ENCODE data around the gene BRAF. TPM values are rescaled to one million over a fixed set of nuclear protein-coding genes. Genes with fewer than 3 reads are reported as not detected.

The BRAF gene
- total and polyA plus RNA-seq, 2 of the 8 experiments (the other 6 are each of a cell fraction or from before 2014, with no cell fraction given) = 11.4 to 32.6 TPM

DNA sequence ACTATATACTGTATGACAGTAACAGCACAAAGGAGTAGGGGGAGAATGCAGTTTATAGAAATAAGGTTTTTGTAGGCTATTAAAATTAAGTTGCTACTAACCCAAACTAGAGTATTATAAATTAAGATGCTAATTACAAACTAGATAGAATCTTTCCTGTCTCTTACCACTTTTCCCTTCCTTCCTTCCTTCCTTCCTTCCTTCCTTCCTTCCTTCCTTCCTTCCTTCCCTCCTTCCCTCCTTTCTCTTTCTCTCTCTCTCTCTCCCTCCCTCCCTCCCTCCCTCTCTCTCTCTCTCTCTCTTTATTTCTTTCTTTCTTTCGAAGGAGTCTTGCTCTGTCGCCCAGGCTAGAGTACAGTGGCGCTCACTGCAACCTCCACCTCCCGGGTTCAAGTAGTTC, 36.4 kb upstream of the BRAF start:
- no peak overlapping the region for H3K27ac ChIP-seq (ENCODE audit: low read depth, low read length)
- no peak overlapping the region for H2AFZ ChIP-seq (ENCODE audit: low read length)
- no peak overlapping the region for H3K4me3 ChIP-seq (ENCODE audit: extremely low read depth in 1 of 4, insufficient read depth in 2 of 4, low read depth in 3 of 4, low read length in 4 of 4)
- H3K79me2 ChIP-seq (ENCODE audit: control insufficient read depth in 1 of 2, insufficient read depth in 2 of 2, low read length in 2 of 2) = no peaks in the 10 kb centered on the region
- ChIA-PET CTCF (ENCODE audit: partially characterized antibody) (interaction anchor here (0.6 to 1.2 kb wide), 2 partner anchors 11 to 52 kb away, joined by 3 read pairs; no protein-coding TSS in a partner anchor), POLR2A (ENCODE audit: partially characterized antibody) (interaction anchor here (1.2 kb wide), 1 partner anchor 12 kb away, joined by 3 read pairs; no protein-coding TSS in a partner anchor)
- no peaks in the 10 kb centered on the region for H4K20me1 ChIP-seq (replicated peaks in 1 of 2; ENCODE audit: control insufficient read depth in 1 of 2, insufficient read depth in 2 of 2, low read length in 2 of 2)
- no peak overlapping the region for H3K56ac ChIP-seq (replicated peaks; ENCODE audit: insufficient read length, low read depth, low read length)
- H4K91ac ChIP-seq (replicated peaks; ENCODE audit: insufficient read length, low read length) = no peak overlapping the region
- no peak overlapping the region for H3K4ac ChIP-seq (replicated peaks; ENCODE audit: insufficient read length, low read depth, low read length)
- H3K14ac ChIP-seq (ENCODE audit: insufficient read length) = no peak overlapping the region
- H4K8ac ChIP-seq (ENCODE audit: extremely low read depth, insufficient read depth, low read length) = no peak overlapping the region
- H3K36me3 ChIP-seq (ENCODE audit: control insufficient read depth in 2 of 4, insufficient read depth in 4 of 4, low read length in 3 of 4) = no peaks in the 10 kb centered on the region; a peak in 1 of 8 replicates
- TF ChIP-seq RAD21 (IDR thresholded peaks at IDR 0.05 in 1 of 2, conservative IDR thresholded peaks at IDR 0.05 in 1 of 2; ENCODE audit: low read depth in 2 of 2, low read length in 2 of 2) (no peak), TCF12 (IDR thresholded peaks at IDR 0.05; ENCODE audit: low read depth, low read length) (no peak), SIN3A (conservative IDR thresholded peaks at IDR 0.05 in 1 of 2, IDR thresholded peaks at IDR 0.05 in 1 of 2; ENCODE audit: low read depth in 1 of 2, low read length in 2 of 2) (no peak)
- H2BK120ac ChIP-seq (replicated peaks; ENCODE audit: low read depth, low read length) = no peak overlapping the region
- H3K9me3 ChIP-seq (ENCODE audit: insufficient read depth in 2 of 2, low read depth in 1 of 2, low read length in 1 of 2) = peaks cover 5 to 11% of the 10 kb centered on the region in 2 experiments
- H2AK5ac ChIP-seq (ENCODE audit: low read depth, low read length) = no peak overlapping the region
- no peak overlapping the region for H2BK20ac ChIP-seq (ENCODE audit: low read length)
- no peak overlapping the region for H2BK5ac ChIP-seq (ENCODE audit: low read depth, low read length)
- H4K5ac ChIP-seq (ENCODE audit: insufficient read length, low read depth, low read length) = no peak overlapping the region
- no peak overlapping the region for H2BK15ac ChIP-seq (ENCODE audit: low read length)
- FAIRE-seq (no peak), DNase-seq (ENCODE audit: low read depth in 1 of 2, low spot score in 2 of 2) (no peak)
- no peak overlapping the region for H3K9ac ChIP-seq (replicated peaks in 1 of 4; ENCODE audit: extremely low read depth in 1 of 4, low read depth in 3 of 4, low read length in 3 of 4)
- no peaks in the 10 kb centered on the region for H3K4me1 ChIP-seq (replicated peaks in 1 of 4; ENCODE audit: control insufficient read depth in 3 of 4, insufficient read depth in 4 of 4, low read length in 3 of 4)
- H3K4me2 ChIP-seq (ENCODE audit: insufficient read depth in 1 of 2, low read depth in 2 of 2, low read length in 2 of 2) = no peak overlapping the region
- H3K23ac ChIP-seq (ENCODE audit: insufficient read length) = no peak overlapping the region
- no peak overlapping the region for H3K18ac ChIP-seq (ENCODE audit: extremely low read depth, low read length)
- H3K79me1 ChIP-seq (ENCODE audit: low read depth, low read length) = no peaks in the 10 kb centered on the region
- no peaks in the 10 kb centered on the region for H3K27me3 ChIP-seq (replicated peaks in 1 of 4; ENCODE audit: control insufficient read depth in 3 of 4, extremely low read depth in 1 of 4, insufficient read depth in 3 of 4, low read length in 3 of 4)
- no peaks in the 10 kb centered on the region for H3K23me2 ChIP-seq (ENCODE audit: low read depth, low read length)
- H2BK12ac ChIP-seq (ENCODE audit: low read depth, low read length) = no peak overlapping the region
- WGBS, 2 experiments (ENCODE audit: extremely low coverage in 1 of 2, insufficient coverage in 1 of 2, insufficient read length in 1 of 2, insufficient replicate concordance in 2 of 2, low coverage in 1 of 2, low lambda C conversion rate in 2 of 2, missing lambda C conversion rate in 1 of 2) = no CpG with 5 or more reads among the region's 4 CpGs
